Fibroblast of lung (primary cell): Measurements from ENCODE around the gene TMEM89.

Experiments used
- EZH2 ChIP-seq: IDR thresholded peaks from 2 replicates; pipeline ENCODE4 v1.5.1; 2012; ENCODE audit warnings: low read length, control low read depth, mild to moderate bottlenecking; ENCODE audit errors: missing control alignments
- TF ChIP-seq, protein P1 (sequence below), 2 donors: IDR thresholded peaks in 1 of 2; conservative IDR thresholded peaks in 1 of 2; 1 replicate in 1 of 2; 2 replicates in 1 of 2; pipeline ENCODE4 v1.5.1; 2011 to 2012; ENCODE audit warnings: low read length in 2 of 2, control low read depth in 1 of 2, inconsistent platforms in 1 of 2, low read depth in 1 of 2, mild to moderate bottlenecking in 1 of 2

DNA sequence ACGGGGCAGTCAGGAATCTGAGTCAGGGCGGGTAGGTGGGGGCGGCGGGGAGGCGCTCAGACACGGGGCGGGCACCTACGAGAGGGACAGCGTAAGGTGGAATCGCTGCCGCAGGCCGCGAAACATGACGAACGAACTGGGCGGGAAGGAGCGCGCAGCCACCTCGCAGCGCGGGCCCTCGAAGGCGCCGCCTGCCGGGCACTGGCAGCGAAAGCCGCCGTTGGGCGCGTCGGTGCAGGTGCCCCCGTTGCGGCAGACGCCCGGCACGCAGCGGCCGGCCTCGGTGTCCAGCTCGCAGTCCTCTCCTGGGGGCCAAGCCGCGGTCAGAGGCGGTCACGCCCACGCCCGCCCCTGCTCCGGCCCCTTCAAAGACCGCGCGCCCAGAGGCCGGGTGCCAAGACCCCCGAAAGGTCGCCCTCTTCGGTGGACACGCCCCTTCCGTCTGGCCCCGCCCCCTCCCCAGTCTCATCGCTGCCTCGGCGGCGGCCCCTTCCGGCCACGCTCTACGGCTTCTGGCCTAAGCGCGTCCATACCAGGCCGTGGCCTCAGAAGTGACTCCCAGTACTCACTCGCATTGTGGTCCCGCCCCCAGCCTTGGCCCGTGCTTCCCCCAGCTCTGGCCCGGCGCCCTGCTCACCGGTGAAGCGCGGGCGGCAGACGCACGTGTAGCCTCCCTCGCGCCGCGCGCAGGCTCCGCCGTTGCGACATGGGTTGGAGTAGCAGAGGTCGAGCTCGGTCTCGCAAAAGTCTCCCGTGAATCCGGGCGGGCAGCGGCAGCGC, 34.7 kb upstream of the TMEM89 start:
- TF ChIP-seq, protein P1, sequence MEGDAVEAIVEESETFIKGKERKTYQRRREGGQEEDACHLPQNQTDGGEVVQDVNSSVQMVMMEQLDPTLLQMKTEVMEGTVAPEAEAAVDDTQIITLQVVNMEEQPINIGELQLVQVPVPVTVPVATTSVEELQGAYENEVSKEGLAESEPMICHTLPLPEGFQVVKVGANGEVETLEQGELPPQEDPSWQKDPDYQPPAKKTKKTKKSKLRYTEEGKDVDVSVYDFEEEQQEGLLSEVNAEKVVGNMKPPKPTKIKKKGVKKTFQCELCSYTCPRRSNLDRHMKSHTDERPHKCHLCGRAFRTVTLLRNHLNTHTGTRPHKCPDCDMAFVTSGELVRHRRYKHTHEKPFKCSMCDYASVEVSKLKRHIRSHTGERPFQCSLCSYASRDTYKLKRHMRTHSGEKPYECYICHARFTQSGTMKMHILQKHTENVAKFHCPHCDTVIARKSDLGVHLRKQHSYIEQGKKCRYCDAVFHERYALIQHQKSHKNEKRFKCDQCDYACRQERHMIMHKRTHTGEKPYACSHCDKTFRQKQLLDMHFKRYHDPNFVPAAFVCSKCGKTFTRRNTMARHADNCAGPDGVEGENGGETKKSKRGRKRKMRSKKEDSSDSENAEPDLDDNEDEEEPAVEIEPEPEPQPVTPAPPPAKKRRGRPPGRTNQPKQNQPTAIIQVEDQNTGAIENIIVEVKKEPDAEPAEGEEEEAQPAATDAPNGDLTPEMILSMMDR (conservative IDR thresholded peaks at IDR 0.05 in 1 of 2, IDR thresholded peaks at IDR 0.05 in 1 of 2; ENCODE audit: low read depth in 1 of 2, low read length in 2 of 2) = peak; percentile 31 to 56
- TF ChIP-seq EZH2 = no peak
